GM19238 (cell line): ENCODE results near the gene SCLT1.

Source experiments
- DNase-seq: peaks from one replicate; pipeline ENCODE4 v3.0.0; 2011; ENCODE audit warnings: low spot score; ENCODE audit not compliant: insufficient read length

Gene SCLT1

GRCh38 chr4:128961405-128961804, 131.9 kb downstream of the SCLT1 start:
- no peak for DNase-seq

- DNase-seq = no peak
These were observed 135.1 kb downstream of the SCLT1 start for GRCh38 chr4:128958194-128958593.

- DNase-seq = no peak
These were observed 135.9 kb downstream of the SCLT1 start for GRCh38 chr4:128957459-128957858.

- no peak for DNase-seq
These were observed 137.6 kb downstream of the SCLT1 start for GRCh38 chr4:128955751-128956150.

- no peak for DNase-seq
These were observed 138.4 kb downstream of the SCLT1 start for GRCh38 chr4:128954941-128955340.

- no peak for DNase-seq
These were observed 142.0 kb downstream of the SCLT1 start for GRCh38 chr4:128951316-128951715.

GRCh38 chr4:128950796-128951195, 142.5 kb downstream of the SCLT1 start:
- no peak for DNase-seq

- no peak for DNase-seq
These were observed 146.4 kb downstream of the SCLT1 start for GRCh38 chr4:128946916-128947315.

GRCh38 chr4:128942607-128943006, 150.7 kb downstream of the SCLT1 start:
- DNase-seq = no peak

GRCh38 chr4:128940971-128941370, 152.4 kb downstream of the SCLT1 start:
- DNase-seq = no peak

GRCh38 chr4:128930051-128930450, 163.3 kb downstream of the SCLT1 start:
- no peak for DNase-seq

GRCh38 chr4:128924951-128925350, 168.4 kb downstream of the SCLT1 start:
- DNase-seq = no peak

GRCh38 chr4:128921954-128922353, 171.4 kb downstream of the SCLT1 start:
- no peak for DNase-seq

- peak; percentile 1 for DNase-seq
These were observed 175.6 kb downstream of the SCLT1 start for GRCh38 chr4:128917781-128918180.

GRCh38 chr4:128916832-128917231, 176.5 kb downstream of the SCLT1 start:
- peak; percentile 2 for DNase-seq

- no peak for DNase-seq
These were observed 177.8 kb downstream of the SCLT1 start for GRCh38 chr4:128915544-128915943.

- no peak for DNase-seq
These were observed 180.1 kb downstream of the SCLT1 start for GRCh38 chr4:128913228-128913627.

- no peak for DNase-seq
These were observed 184.6 kb downstream of the SCLT1 start for GRCh38 chr4:128908735-128909134.

- DNase-seq = no peak
These were observed 185.4 kb downstream of the SCLT1 start for GRCh38 chr4:128907981-128908380.

GRCh38 chr4:128906581-128906980, 186.8 kb downstream of the SCLT1 start:
- DNase-seq = no peak

- DNase-seq = no peak
These were observed 188.5 kb downstream of the SCLT1 start for GRCh38 chr4:128904821-128905220.

- no peak for DNase-seq
These were observed 212.7 kb downstream of the SCLT1 start for GRCh38 chr4:128880662-128881061.

GRCh38 chr4:128879971-128880370, 213.4 kb downstream of the SCLT1 start:
- DNase-seq = no peak

- DNase-seq = no peak
These were observed 214.1 kb downstream of the SCLT1 start for GRCh38 chr4:128879283-128879682.
